Middle frontal gyrus (tissue), 1 donor: ENCODE measurements around the gene ZNF470.

Source experiments
- DNase-seq: peaks from one replicate; pipeline ENCODE4 v3.0.0-alpha.2; 2015; ENCODE audit warnings: low spot score; ENCODE audit errors: extremely low spot score

The ZNF470 gene

GRCh38 chr19:56608274-56608964 is 41.2 kb downstream of the ZNF470 start:
- no peak for DNase-seq

- no peak for DNase-seq
These were observed 44.0 kb downstream of the ZNF470 start for GRCh38 chr19:56611288-56611687.

- no peak for DNase-seq
These were observed 45.5 kb downstream of the ZNF470 start for GRCh38 chr19:56612737-56613136.

GRCh38 chr19:56613639-56614038 is 46.4 kb downstream of the ZNF470 start:
- DNase-seq = no peak

GRCh38 chr19:56617531-56617930 is 50.3 kb downstream of the ZNF470 start:
- no peak for DNase-seq

GRCh38 chr19:56619121-56619520 is 51.9 kb downstream of the ZNF470 start:
- DNase-seq = no peak

- DNase-seq = no peak
These were observed 55.1 kb downstream of the ZNF470 start for GRCh38 chr19:56622374-56622773.

- DNase-seq = no peak
These were observed 55.7 kb downstream of the ZNF470 start for GRCh38 chr19:56623006-56623405.

GRCh38 chr19:56625708-56626107 is 58.4 kb downstream of the ZNF470 start:
- DNase-seq = no peak

- DNase-seq = no peak
These were observed 65.8 kb downstream of the ZNF470 start for GRCh38 chr19:56633021-56633420.

GRCh38 chr19:56637976-56638555 is 70.8 kb downstream of the ZNF470 start:
- peak; percentile 36 for DNase-seq
